Pericardium fibroblast (primary cell): Measurements from ENCODE around the gene ARSD. TPM values are rescaled to one million over a fixed set of nuclear protein-coding genes. Genes with fewer than 3 reads are reported as not detected.

Source experiments
- total RNA-seq: library from RNA; depleted of rRNA; stranded (reverse); fragments of >200 nt; gene quantifications from 2 replicates; pipeline ENCODE4 v1.2.3, GENCODE V29; 2015

Gene ARSD, protein sequence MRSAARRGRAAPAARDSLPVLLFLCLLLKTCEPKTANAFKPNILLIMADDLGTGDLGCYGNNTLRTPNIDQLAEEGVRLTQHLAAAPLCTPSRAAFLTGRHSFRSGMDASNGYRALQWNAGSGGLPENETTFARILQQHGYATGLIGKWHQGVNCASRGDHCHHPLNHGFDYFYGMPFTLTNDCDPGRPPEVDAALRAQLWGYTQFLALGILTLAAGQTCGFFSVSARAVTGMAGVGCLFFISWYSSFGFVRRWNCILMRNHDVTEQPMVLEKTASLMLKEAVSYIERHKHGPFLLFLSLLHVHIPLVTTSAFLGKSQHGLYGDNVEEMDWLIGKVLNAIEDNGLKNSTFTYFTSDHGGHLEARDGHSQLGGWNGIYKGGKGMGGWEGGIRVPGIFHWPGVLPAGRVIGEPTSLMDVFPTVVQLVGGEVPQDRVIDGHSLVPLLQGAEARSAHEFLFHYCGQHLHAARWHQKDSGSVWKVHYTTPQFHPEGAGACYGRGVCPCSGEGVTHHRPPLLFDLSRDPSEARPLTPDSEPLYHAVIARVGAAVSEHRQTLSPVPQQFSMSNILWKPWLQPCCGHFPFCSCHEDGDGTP
- total RNA-seq: 7.6 and 8.3 TPM in 2 replicates

DNA sequence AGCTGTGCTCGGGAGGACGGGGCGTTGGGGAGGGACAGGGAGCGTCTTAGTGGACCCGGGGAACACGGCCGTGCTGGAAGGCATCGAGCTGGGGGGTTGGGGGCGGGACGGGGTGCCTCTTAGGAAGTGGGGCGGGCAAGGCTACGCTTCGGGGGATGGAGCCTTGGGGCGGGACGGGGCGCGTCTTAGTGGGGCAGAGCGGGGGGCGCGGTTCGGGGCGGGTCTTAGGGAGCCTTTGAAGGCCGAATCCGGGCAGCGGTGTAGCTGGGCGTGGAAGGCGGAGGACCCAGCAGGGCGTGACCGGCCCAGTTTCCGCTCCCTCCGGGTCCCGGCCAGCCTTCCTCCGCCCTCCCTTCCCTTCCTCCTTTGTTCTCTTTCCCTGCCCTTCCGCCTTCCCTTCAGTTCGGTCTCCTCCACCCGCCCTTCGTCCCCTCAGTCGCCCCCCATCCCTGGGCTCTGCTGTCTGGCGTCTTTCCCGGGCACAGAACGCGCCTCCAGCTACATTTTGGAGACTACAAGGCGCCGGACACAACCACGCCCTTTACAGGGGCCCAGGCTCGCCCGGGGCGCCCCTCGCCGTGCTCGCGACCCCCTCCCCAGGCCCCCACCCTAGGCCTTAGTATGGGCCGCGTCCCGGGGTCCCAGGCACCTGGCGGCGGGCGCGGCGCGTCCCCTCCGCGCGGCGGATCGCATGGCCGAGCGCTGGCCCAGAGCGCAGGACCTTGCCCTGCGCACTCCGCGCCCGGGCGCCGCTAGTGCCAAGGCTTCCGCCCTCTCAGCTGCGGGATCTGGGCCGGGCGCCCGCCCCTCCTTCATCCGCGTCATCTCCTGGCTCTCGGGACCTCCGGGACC, at the start of gene ARSD:
Gene ARSD (minus strand): TSS at position 757 of the 852 bp plus-strand sequence. CDS start 64 bp downstream, at position 693.

Other genes starting within 250 kb of the ARSD start
- 350 and 661 TPM in 2 replicates for gene CD99, start 238.0 kb downstream of the ARSD start, total RNA-seq
- gene XG, start 177.3 kb downstream of the ARSD start, total RNA-seq: under 0.01 and 3.0 TPM in 2 replicates
- 7.5 and 7.7 TPM in 2 replicates for gene GYG2, start 100.4 kb downstream of the ARSD start, total RNA-seq
- gene ARSH, start 77.2 kb upstream of the ARSD start, total RNA-seq: not detected in 2 replicates
- not detected in 2 replicates for gene ARSF, start 112.1 kb upstream of the ARSD start, total RNA-seq